Upper lobe of left lung (tissue), 6 donors: ENCODE measurements around the gene NFAT5. TPM values are rescaled to one million over a fixed set of nuclear protein-coding genes. Genes with fewer than 3 reads are reported as not detected.

Experiments
- small RNA-seq, 4 donors: library from RNA; depleted of rRNA; stranded (forward); fragments of <200 nt; gene quantifications; one replicate each; pipeline ENCODE3, GENCODE V24; 2016
- total RNA-seq, 6 donors: library from RNA; depleted of rRNA in 4 of 6; stranded (reverse); fragments of >200 nt in 4 of 6; gene quantifications; one replicate each; pipeline versions ENCODE4 v1.1.0 to v1.2.1, GENCODE V29; 2016 to 2021
- donor health status: DM: no; HTN: no; CAD: no; lungs with moderate emphysema.
- donor health status: DM: no; HTN: yes; CAD: no; lungs with severe emphysema.

NFAT5 gene
- total RNA-seq, 6 donors from 2014 or later = 36.0 to 80.7 (median 50.4) TPM

Small RNA genes lying within 50 kb of the gene (small RNA-seq; reads per million reads assigned to genes)
- gene MIR1538 = 0 reads per million in 4 donors

Other genes with a start within 250 kb of the NFAT5 start
- 10 to 100 TPM in 5 of 6 donors, 1 to 10 TPM in 1; 6.9 to 22.0 (median 13.5) TPM for gene PDF, start 235.4 kb upstream of the NFAT5 start, total RNA-seq
- gene COG8, start 226.4 kb upstream of the NFAT5 start, total RNA-seq = 10 to 100 TPM; 33.5 to 62.9 (median 37.0) TPM
- 10 to 100 TPM in 4 of 6 donors, 1 to 10 TPM in 2; 2.7 to 21.0 (median 14.1) TPM for gene NIP7, start 226.2 kb upstream of the NFAT5 start, total RNA-seq
- 1 to 10 TPM in 2 of 6 donors, under 1 TPM in 2, not detected in 2; 0.43 to 2.6 (median 1.1) TPM for gene TMED6, start 214.2 kb upstream of the NFAT5 start, total RNA-seq
- gene TERF2, start 180.0 kb upstream of the NFAT5 start, total RNA-seq = 100 to 1,000 TPM in 1 of 6 donors, 10 to 100 TPM in 5; 17.0 to 114 (median 22.6) TPM
- gene CYB5B, start 141.3 kb upstream of the NFAT5 start, total RNA-seq = 10 to 100 TPM; 25.2 to 93.1 (median 69.4) TPM
- 10 to 100 TPM; 13.6 to 73.0 (median 48.6) TPM for gene NQO1, start 160.6 kb downstream of the NFAT5 start, total RNA-seq
- gene NOB1, start 189.0 kb downstream of the NFAT5 start, total RNA-seq = 10 to 100 TPM; 24.1 to 38.2 (median 34.3) TPM
- gene WWP2, start 196.4 kb downstream of the NFAT5 start, total RNA-seq = 100 to 1,000 TPM in 2 of 6 donors, 10 to 100 TPM in 4; 59.5 to 125 (median 82.3) TPM